T-helper 1 cell (primary cell): Measurements from ENCODE around the gene OPRL1.
"Not testable (repeated sequence)": the region's sequence is repeated elsewhere in the genome, so short reads cannot be mapped to it uniquely, and the experiment has no call there.

Experiments used
- DNase-seq, 5 donors: peaks; one replicate each; pipeline ENCODE4 v3.0.0-alpha.2; 2012 to 2020

Gene OPRL1

GRCh38 chr20:64119681-64120341, 39.9 kb downstream of the OPRL1 start:
- no peak for DNase-seq

GRCh38 chr20:64121586-64121985, 41.7 kb downstream of the OPRL1 start:
- DNase-seq: no peak

DNA sequence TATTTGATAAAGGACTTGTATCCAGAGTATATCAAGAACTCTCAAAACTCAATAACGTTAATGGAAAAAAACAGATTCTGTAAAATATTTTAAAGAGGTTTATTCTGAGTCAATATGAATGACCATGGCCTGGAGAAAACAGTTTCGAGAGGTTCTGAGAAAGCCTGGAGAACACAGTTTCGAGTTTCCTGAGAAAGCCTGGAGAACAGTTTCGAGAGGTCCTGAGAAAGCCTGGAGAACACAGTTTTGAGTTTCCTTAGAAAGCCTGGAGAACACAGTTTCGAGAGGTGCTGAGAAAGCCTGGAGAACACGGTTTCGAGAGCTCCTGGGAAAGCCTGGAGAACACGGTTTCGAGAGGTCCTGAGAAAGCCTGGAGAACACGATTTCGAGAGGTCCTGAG, 43.0 kb downstream of the OPRL1 start:
- not testable (repeated sequence) for DNase-seq

DNA sequence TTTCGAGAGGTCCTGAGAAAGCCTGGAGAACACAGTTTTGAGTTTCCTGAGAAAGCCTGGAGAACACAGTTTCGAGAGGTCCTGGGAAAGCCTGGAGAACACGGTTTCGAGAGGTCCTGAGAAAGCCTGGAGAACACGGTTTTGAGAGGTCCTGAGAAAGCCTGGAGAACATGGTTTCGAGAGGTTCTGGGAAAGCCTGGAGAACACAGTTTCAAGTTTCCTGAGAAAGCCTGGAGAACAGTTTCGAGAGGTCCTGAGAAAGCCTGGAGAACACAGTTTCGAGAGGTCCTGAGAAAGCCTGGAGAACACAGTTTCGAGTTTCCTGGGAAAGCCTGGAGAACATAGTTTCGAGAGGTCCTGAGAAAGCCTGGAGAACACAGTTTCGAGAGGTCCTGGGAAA, 43.6 kb downstream of the OPRL1 start:
- not testable (repeated sequence) for DNase-seq

DNA sequence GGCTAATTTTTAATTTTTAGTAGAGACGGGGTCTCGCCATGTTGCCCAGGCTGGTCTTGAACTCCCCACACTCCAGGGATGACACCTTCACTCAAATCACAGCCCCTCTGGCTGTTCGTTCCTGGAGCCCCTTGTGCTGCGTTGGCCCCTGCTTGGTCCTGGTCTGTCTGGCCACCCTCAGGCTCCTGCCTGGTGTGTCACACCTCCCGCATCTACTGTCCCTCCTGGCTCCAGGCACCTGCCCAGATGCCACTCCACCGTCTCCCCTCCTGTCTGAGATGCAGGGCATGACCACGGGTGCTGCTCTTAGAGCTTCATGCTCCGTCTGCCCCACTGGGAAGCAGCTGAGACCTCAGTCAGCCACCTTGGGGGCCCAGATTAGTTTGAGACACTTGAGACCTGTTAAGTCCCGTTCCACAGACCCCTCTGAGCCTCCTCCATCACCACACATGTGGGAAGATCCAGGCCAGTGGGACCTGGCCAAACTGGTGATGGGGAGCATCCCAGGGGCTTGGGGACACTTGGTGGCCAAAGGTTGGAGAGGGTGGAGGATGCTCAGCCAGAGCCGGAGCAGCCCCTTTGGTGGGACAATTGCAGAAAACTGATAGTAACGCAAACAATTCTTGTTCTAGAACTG, 49.4 kb downstream of the OPRL1 start:
- no peak for DNase-seq

GRCh38 chr20:64130271-64130670, 50.4 kb downstream of the OPRL1 start:
- no peak for DNase-seq

- no peak for DNase-seq
These were observed 51.0 kb downstream of the OPRL1 start for GRCh38 chr20:64130876-64131275.

DNA sequence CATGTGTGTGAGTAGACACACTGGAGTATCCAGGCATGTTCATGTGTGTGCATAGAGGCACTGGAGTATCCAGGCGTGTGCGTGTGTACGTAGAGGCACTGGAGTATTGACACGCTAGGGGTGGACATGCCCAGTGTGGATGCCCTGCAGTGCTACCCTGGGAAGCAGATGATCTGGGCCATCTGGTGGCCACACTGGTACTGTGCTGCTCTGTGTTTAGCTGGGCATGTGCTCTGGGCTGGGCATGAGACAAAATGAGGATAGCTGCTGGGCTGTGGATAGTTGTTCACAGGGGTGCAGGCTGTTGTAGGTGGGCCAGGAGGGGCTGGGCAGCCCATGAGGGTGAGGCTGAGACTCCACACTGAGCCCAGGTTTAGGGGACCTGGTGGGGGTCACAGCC, 51.5 kb downstream of the OPRL1 start:
- no peak for DNase-seq

DNA sequence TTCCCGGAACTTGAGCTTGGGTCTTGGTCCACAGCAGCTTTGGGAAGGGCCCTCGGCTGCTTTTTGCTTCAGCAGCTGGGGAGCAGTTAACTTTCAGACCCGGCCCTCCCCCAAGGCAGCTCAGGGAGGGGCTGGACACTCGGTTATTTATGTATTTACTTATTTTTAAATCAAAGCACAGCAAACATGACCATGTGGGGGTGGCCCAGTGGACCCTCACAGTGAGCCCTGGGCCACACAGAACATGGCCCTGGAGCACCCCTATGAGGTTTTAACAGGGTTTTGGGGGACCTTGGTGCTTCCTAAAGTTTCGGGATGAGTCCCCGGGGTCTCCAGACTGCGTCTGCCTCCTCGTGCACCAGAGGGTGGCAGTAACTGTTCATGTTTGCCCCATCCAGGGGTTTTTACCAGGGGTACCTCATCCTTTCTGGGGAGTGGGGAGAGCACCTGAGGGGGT, 54.1 kb downstream of the OPRL1 start:
- DNase-seq: no peak

GRCh38 chr20:64134744-64135143, 54.9 kb downstream of the OPRL1 start:
- DNase-seq: not testable (repeated sequence)

GRCh38 chr20:64136004-64136710, 56.3 kb downstream of the OPRL1 start:
- DNase-seq: no peak

DNA sequence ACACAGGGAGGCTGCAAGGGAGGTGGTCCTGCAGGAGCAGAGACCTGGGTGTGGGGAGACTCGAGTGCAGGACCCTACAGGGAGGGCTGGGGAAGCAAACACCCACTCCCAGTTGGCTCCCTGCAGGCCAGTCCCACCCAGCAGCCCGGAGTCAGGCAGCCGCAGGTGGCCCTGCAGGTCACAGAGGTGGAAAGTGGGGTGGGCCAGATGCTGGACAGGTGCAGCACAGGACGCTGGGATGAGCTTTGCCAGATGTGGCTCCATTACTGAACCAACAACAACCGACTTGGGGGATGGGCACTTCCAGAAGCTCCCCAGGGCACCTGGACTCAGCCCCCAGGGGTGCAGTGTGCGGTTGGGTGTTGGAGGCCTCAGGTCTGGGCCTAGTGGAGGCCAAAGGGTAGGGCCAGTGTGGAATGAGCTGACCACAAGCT, 57.7 kb downstream of the OPRL1 start:
- no peak for DNase-seq

GRCh38 chr20:64138276-64138815, 58.5 kb downstream of the OPRL1 start:
- DNase-seq: no peak

DNA sequence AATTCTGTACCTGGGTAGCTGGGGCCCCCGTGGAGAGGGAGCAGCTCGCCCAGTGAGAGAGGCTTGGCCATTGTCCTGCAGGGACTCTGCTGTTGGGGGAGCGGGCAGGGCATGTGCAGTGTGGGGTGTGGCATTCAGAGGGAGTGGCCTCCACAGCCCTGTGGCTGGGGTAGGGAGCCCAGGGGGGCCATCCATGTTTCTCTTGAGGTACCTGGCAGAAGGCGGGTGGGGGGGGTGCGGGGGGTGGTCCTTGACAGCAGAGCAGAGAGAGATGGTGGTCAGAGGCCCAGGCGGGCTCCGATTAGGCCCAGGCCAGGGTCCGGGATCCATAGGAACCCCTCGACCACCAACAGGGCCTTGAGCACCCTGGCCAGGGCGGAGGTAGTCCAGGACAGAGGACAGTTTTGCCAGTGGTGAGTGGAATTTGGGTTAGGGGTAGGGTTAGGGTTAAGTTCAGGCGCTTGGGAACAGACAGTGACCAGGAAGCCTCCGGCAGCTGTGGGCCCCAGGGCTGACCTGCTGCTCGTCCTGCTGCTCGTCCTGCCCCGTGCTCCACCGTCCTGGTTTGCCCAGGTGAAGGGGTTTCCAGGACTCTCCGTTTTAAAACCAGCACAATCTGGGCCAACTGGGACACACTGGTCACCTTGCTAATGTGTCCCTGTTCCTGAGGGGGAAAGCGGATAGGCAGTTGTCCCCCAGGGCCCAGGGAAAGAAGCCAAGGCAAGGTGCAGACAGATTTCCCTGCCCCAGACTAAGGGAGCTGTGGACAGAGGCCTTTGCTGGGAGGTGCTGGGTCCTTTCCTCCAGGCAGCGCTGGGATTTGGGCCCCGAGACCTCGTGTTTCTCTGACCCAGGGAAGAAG, 59.5 kb downstream of the OPRL1 start:
- no peak for DNase-seq

DNA sequence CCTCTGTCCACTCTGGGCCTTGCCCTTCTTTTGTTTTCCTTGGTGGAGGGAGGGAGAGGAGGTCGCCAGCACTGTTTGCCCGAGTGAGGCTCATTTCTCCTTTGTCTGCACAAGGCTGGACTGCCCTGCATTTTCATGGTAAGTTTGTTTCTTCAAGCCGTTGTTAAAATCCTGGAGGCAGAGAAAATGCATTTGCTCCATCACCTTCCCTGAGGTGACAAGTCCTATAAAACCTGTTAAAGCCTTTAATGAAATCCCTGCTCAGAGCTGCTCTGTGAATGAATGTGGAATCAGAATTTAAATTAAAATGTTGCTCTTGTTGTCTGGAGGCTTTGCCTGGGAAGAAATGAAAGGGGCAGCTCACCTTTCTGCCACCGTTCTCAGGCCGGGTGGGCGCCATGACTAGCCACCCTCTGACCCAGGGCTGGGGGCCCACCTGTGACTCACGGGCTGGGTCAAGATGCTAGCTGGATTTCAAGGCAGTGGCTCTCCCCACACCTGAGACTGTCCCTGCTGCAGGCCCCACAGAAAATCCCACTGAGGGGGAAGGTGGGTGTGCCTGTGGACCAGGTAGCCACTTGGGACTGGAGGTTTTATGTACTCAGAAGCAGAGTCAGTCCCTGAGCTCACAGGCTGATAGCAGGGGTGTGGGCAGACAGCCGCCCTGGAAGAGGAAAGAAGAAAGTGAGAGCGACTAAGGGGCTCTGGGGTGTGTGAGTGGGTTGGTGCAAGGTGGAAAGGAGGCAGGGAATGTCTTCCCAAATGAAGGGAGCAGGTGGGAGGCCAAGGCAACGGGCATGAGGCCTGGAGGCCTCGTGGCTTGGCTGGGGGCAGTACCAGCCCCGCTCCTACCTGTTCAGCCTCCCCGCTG, 60.4 kb downstream of the OPRL1 start:
- no peak for DNase-seq

DNA sequence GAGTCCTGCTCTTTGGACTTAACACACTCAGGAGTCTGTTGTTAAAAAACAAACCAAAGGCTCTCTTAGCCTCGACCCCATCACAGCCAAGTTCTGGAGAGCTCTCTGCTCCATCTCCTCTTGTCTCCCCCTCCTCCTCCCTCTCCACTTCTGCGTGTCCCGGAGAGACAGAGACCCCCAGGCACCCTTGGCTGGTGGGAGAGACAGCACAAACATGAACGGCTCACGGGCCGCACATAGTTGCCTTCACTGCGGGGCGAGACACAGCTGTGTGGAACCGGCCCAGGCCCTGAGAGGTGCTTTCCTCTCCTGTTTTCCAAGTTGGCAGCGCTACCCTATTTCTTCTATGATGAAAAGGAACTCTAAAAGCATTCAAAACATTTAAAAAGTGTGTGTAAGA, 61.1 kb downstream of the OPRL1 start:
- DNase-seq: no peak

GRCh38 chr20:64142590-64142989, 62.7 kb downstream of the OPRL1 start:
- DNase-seq: no peak

- DNase-seq: no peak
These were observed 63.3 kb downstream of the OPRL1 start for GRCh38 chr20:64143018-64143801.

DNA sequence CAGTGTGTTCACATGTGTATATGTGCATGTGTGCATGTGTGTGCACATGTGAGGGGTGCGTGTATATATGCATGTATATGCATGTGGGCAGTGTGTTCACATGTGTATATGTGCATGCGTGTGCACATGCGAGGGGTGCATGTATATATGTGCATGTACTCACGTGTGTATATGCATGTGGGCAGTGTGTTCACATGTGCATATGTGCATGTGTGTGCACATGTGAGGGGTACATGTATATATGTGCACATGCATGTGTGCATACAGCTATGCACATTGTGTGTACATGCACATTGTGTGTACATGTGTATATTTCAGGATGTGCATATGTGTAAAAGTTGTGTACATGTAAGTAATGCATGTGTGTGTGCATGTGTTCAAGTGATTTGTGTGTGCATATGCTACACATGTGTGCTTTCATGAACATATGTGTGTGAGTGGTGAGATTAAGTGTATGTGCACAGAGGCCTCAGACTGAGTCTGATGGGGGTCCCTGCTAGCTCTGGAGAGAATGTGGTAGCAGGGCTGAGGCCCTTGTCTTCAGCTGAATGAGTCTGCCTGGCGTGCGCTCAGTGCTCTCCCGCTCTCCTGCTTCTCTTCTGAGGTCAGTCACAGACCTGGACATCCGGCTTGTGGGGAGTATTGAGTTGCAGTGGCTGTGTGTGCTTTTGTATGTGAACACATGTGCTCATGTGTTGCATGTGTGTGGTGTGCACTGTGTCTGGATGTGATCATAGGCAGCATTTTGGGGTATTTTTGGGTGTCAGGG, 64.4 kb downstream of the OPRL1 start:
- DNase-seq: no peak
